Neural crest cell (in vitro differentiated cells): ENCODE measurements around the gene GABRR3. TPM values are rescaled to one million over a fixed set of nuclear protein-coding genes. Genes with fewer than 3 reads are reported as not detected.

ENCODE experiments used
- DNase-seq: peaks from one replicate; pipeline ENCODE4 v3.0.0; 2021; ENCODE audit warnings: low read depth, mixed read lengths, low spot score
- H3K27ac Mint-ChIP-seq: one replicate; pipeline ENCODE4 v1.8.0; 2021; ENCODE audit warnings: mild to moderate bottlenecking, mixed read lengths; ENCODE audit not compliant: unreplicated experiment
- H3K27me3 Mint-ChIP-seq: 2 replicates; pipeline ENCODE4 v1.8.0; 2021; ENCODE audit warnings: low read depth, mild to moderate bottlenecking, mixed read lengths
- H3K36me3 Mint-ChIP-seq: 2 replicates; pipeline ENCODE4 v1.8.0; 2021; ENCODE audit warnings: low read depth, mild to moderate bottlenecking, mixed read lengths
- H3K4me1 Mint-ChIP-seq: 2 replicates; pipeline ENCODE4 v1.8.0; 2021; ENCODE audit warnings: mixed read lengths
- H3K4me3 Mint-ChIP-seq: one replicate; pipeline ENCODE4 v1.8.0; 2021; ENCODE audit warnings: mild to moderate bottlenecking, mixed read lengths
- H3K9me3 Mint-ChIP-seq: 2 replicates; pipeline ENCODE4 v1.8.0; 2021; ENCODE audit warnings: mixed read lengths
- CTCF ChIP-seq: fragments of 200-600 bp; sonication (generic); conservative IDR thresholded peaks from 2 replicates; pipeline ENCODE4 v1.5.0; 2021; ENCODE audit warnings: antibody characterized with exemption, mild to moderate bottlenecking
- total RNA-seq: library from RNA; stranded (reverse); gene quantifications from 2 replicates; pipeline ENCODE4 v1.2.1, GENCODE V29; 2021

The GABRR3 gene
- total RNA-seq, 1 donor from 2014 or later = not detected

DNA sequence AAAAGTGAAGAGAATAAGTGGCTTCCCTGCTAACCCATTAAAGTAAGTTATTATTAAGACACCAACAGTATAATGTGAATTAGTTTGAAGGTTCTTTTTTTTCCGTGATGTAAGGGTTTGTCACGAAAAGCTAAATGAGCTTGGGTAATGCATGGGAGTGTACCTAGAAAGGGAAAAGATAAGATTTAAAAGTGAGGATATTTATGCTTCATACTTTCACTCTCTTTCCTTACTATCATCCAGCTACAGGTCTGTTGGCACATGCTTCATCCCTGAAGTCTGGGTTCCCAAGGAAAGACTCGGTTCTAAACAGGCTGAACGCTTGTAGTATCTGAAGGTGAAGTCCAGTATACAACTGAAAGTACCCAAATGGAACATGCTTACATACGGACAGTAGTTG, 36.0 kb downstream of the GABRR3 start:
- Mint-ChIP-seq H3K36me3 (no peaks in the 10 kb centered on the region), H3K27ac (no peak overlapping the region), H3K4me1 (peaks cover 6% of the 10 kb centered on the region), H3K27me3 (no peaks in the 10 kb centered on the region), H3K9me3 (no peaks in the 10 kb centered on the region), H3K4me3 (no peak overlapping the region)
- no peak for TF ChIP-seq CTCF
- DNase-seq = no peak

- Mint-ChIP-seq H3K27me3 (peaks cover 9% of the 10 kb centered on the region), H3K4me1 (peaks cover 5% of the 10 kb centered on the region), H3K9me3 (no peaks in the 10 kb centered on the region), H3K36me3 (no peaks in the 10 kb centered on the region), H3K27ac (no peak overlapping the region), H3K4me3 (no peak overlapping the region)
- TF ChIP-seq CTCF = no peak
- DNase-seq = no peak
Measured at GRCh38 chr3:97996988-97997387, 38.1 kb downstream of the GABRR3 start.

DNA sequence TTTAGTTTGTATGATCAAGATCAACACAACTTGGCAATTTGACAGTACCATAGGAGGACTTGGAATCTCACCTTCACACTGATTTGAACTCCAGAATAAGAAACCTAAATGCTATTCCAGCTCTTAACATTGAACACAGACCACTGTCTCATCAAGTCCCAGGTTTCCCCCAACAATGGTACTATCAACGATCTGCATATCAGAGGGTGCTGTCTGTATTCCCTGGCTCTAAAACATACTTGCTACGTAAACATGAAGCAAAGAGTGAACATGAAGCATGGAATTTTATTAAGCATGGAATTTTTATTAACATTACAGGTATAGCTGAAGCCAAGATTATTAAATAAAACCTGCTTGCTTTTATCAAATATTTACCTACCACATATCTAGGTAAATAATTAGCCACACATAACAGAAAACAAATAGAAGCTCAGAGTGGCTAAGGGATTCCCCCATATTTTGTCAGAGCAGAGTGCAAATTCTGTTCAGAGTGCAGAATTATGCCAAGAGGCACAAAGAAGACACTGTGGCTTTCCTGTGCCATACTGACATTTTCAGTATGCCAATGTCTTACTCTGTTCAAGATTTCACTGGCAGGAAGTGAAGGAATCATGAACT, 40.7 kb downstream of the GABRR3 start:
- Mint-ChIP-seq H3K27ac (no peak overlapping the region), H3K9me3 (peaks cover 3% of the 10 kb centered on the region), H3K4me1 (no peaks in the 10 kb centered on the region)

DNA sequence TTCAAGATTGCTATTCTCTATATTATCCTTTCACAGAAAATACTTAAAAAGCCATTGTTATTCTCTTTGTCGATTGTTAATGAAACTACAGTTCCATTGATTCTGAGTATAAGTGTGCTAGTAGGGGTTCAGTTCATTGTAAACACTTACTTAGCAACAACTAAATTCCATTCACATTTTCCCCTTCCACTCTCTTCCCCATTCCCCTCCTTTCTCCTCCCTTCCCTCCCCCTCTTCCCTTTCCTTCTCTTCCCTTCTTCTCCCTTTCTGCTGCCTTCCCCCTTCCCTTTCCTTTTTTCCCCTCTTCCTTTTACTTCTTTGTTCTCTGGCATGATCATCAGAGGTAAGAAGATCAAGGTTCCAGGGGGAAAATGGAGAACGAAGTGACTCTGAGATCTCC, 41.6 kb downstream of the GABRR3 start:
- no peaks in the 10 kb centered on the region for H3K4me1 Mint-ChIP-seq
- no peaks in the 10 kb centered on the region for H3K36me3 Mint-ChIP-seq
- H3K4me3 Mint-ChIP-seq = no peak overlapping the region
- no peak for TF ChIP-seq CTCF
- no peak overlapping the region for H3K27ac Mint-ChIP-seq
- peaks cover 3% of the 10 kb centered on the region for H3K9me3 Mint-ChIP-seq
- H3K27me3 Mint-ChIP-seq = peaks cover 9% of the 10 kb centered on the region
- DNase-seq = no peak

More for the DNA sequence above, 40.7 kb downstream of the GABRR3 start:
- Mint-ChIP-seq H3K27me3 (peaks cover 9% of the 10 kb centered on the region), H3K4me3 (no peak overlapping the region), H3K36me3 (no peaks in the 10 kb centered on the region)
- no peak for TF ChIP-seq CTCF
- DNase-seq = no peak

DNA sequence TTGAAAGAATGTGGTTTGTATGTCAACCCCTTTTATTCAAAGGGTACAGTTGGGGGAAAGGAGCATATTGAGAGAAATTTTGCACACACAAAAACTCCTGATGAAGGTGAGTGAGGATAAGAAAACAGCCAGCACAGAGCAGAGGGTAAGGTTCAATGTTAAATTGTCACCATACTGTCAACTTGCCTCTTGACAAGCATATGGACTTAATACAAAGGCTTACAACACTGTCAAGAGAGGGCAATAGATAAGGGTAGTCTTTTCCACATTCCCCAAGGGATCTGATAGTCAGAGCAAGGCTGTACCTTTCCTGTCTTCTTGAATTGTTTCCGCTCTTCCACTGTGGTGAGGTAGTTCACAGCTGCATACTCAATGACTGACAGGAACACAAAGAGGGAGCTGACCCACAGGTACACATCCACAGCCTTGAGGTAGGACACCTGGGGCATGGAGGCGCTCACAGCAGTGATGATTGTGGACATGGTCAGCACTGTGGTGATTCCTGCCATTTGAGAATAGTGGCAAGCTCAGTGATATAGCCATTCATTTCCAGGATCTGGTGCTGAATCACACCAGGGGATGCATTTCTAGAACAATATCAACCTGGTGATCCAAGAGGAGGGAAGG, 42.5 kb downstream of the GABRR3 start:
- no peak for DNase-seq
- Mint-ChIP-seq H3K4me1 (no peaks in the 10 kb centered on the region), H3K36me3 (no peaks in the 10 kb centered on the region), H3K27ac (no peak overlapping the region), H3K27me3 (peaks cover 9% of the 10 kb centered on the region), H3K4me3 (no peak overlapping the region), H3K9me3 (peaks cover 6% of the 10 kb centered on the region)
- no peak for TF ChIP-seq CTCF
